Measurements from ENCODE around the gene TAC4.

GRCh38 chr17:49829026-49829425 is 18.8 kb downstream of the TAC4 start:
- TF ChIP-seq YY1 (IDR thresholded peaks at IDR 0.05; ENCODE audit: low read depth, low read length) = no peak
- TF ChIP-seq BCL11A (IDR thresholded peaks at IDR 0.05; ENCODE audit: low read depth, low read length) = no peak
